ENCODE data around the gene SDF2L1.
A peak's percentile ranks its signal among the peaks of the same experiment; 100 is the strongest.
"Not testable (repeated sequence)": the region's sequence is repeated elsewhere in the genome, so short reads cannot be mapped to it uniquely, and the experiment has no call there.

The SDF2L1 gene, protein sequence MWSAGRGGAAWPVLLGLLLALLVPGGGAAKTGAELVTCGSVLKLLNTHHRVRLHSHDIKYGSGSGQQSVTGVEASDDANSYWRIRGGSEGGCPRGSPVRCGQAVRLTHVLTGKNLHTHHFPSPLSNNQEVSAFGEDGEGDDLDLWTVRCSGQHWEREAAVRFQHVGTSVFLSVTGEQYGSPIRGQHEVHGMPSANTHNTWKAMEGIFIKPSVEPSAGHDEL

DNA sequence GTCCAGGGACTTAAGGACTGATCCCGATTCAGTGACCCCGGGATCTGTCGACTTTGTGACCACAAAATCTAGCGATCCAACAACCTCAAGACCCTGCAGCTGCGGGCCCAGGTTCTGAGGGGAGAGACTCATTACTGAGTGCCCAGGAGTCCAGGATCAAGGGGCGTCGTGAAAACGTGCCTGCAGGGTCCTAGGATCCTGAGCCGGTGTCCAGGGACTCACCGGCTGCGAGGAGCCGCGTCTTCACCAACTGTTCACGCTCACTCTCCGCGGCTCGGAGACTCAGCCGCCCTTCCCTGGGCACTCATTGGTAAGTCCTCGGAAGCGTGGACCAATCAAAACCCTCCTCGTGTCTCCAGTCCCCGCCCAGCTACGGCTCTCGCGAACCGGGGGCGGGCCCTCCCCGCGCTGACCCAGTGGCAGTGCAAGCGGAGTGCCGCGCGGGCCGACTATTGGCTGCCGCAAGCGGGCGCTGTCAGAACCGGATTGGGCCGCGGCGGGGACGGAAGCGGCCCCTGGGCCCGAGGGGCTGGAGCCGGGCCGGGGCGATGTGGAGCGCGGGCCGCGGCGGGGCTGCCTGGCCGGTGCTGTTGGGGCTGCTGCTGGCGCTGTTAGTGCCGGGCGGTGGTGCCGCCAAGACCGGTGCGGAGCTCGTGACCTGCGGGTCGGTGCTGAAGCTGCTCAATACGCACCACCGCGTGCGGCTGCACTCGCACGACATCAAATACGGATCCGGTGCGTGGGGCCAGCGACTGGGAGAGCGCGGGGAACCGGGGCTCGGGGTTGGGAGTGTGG is at the start of gene SDF2L1:
TSS of gene SDF2L1 (plus strand) at position 514 of the 795 bp plus-strand sequence. CDS start at position 549, 35 bp downstream.
- DNase-seq (ENCODE audit: low spot score) = peak; percentile 98

GRCh38 chr22:21592422-21592821 is 49.7 kb upstream of the SDF2L1 start:
- no peak for DNase-seq (ENCODE audit: low spot score)

DNA sequence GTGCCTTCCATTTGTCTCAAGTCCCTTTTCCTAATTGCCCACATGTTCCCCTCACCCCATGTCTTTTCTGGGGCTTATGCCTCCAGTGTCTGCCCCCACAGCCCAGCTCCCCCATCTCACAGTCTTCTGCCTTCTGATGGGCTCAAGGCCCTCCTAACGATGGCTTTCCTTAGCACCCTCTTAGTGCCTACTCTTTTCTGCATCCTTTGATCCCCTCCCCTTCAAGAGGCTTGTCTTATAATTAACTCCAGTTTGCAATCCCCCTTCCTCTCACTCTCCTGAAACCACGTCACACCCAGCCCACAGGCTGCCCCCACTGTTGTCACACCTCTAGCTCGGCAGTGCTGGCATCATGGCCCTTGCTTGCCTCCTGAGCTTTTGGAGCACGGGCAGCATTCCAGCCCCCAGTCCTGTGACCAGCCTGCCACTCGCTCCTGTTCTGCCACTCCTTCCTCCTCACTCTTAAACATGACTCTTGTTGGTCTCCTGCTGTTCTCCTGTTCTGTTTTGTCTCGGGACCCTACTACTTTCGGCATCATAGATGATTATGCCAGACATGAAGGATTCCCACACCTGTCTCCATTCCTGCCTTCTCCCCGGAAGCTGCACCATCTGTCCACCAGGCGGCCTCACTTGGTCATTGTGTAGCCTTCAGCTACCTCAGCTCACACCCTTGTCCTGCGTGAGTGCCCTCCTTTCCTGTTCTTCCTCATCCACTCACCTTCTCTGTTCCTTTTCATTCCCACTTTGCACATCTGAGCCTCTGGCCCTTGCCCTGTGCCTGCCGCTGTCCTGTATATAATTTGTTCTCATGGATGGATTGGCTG is 48.5 kb upstream of the SDF2L1 start:
- DNase-seq (ENCODE audit: low spot score) = peak; percentile 41

GRCh38 chr22:21594865-21595452 is 47.1 kb upstream of the SDF2L1 start:
- DNase-seq (ENCODE audit: low spot score) = no peak

GRCh38 chr22:21596356-21597135 is 45.6 kb upstream of the SDF2L1 start:
- not testable (repeated sequence) for DNase-seq (ENCODE audit: low spot score)

DNA sequence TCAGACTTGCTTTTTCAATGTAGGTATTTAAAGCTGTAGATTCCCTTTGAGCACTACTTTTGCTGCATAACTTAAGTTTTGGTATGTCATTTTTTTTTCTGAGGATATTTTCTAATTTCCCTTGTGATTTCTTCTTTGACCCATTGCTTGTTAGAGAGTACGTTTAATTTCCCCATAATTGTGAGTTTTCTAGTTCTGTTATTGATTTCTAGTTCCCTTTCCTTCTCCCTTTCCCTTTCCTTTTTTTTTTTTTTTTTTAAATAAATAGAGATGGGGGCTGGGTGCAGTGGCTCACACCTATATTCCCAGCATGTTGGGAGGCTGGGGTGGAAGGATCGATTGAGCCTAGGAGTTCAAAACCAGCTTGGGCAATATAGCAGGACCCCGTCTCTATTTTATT is 43.8 kb upstream of the SDF2L1 start:
- DNase-seq (ENCODE audit: low spot score) = no peak

- DNase-seq (ENCODE audit: low spot score) = no peak
Measured at GRCh38 chr22:21599053-21599893, 42.8 kb upstream of the SDF2L1 start.

GRCh38 chr22:21602579-21602978 is 39.5 kb upstream of the SDF2L1 start:
- no peak for DNase-seq (ENCODE audit: low spot score)

GRCh38 chr22:21603973-21604372 is 38.1 kb upstream of the SDF2L1 start:
- no peak for DNase-seq (ENCODE audit: low spot score)

DNA sequence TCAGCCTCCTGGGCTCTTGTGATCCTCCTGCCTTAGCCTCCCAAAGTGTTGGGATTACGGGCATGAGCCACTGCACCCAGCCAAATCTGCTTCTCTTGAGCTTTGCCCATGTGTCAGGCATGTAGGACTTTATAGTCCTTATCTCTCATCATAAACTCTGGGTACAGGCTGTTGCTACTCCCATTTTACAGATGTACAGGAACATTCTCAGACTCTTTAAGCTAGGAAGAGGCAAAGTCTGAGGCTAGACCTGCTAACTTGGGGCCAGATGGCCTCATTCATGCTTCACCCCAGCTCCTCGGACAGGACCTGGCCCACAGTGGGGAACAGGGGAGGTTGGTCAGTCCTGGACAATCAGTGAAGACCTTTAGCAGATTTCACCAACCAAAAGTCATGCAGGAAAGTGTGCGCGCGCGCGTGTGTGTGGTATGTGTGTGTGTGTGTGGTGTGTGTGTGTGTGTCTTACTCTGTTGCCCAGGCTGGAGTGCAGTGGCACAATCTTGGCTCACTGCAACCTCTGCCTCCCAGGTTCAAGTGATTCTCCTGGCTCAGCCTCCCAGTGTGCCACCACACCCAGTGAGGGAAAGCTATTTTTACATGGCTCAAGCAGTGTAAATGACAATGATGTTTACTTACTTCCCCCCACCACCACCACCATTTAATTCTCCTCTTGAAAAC is 36.1 kb upstream of the SDF2L1 start:
- no peak for DNase-seq (ENCODE audit: low spot score)

DNA sequence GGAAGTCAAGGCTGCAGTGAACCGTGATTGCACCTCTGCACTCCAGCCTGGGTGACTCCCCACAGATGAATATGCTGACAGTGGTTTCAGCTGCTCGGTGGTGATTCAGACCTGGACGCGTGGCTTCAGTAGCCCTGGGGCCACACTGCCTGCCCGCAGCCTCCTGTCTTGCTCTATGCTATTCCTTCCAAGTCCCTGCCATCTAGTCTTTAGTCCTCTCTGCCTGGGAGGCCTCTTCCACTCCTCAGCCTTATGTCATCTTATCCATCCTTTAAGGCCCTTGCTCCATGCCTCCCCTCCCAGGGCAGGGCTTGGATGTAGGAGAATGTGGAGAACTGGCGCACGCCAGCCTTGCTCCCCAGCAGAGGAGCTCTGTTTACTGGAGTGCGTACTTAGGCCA is 35.3 kb upstream of the SDF2L1 start:
- no peak for DNase-seq (ENCODE audit: low spot score)

DNA sequence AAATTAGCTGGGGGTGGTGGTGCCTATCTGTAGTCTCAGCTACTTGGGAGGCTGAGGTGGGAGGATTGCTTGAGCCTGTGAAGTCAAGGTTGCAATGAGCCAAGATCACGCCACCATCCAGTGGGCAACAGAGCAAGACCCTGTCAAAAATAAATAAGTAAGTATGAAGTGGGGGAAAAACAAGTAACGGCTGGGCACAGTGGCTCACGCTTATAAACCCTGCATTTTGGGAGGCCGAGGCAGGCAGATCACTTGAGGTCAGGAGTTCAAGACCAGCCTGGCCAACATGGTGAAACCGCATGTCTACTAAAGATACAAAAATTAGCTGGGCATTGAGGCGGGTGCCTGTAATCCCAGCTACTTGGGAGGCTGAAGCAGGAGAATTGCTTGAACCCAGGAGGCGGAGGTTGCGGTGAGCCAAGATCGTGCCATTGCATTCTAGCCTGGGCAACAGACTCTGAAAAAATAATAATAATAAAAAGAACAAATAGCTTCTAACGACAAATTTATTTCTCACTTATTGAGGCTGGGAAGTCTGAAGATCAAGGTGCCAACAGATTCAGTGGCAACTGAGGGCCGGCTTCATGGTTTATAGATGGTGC is 32.4 kb upstream of the SDF2L1 start:
- DNase-seq (ENCODE audit: low spot score) = not testable (repeated sequence)

DNA sequence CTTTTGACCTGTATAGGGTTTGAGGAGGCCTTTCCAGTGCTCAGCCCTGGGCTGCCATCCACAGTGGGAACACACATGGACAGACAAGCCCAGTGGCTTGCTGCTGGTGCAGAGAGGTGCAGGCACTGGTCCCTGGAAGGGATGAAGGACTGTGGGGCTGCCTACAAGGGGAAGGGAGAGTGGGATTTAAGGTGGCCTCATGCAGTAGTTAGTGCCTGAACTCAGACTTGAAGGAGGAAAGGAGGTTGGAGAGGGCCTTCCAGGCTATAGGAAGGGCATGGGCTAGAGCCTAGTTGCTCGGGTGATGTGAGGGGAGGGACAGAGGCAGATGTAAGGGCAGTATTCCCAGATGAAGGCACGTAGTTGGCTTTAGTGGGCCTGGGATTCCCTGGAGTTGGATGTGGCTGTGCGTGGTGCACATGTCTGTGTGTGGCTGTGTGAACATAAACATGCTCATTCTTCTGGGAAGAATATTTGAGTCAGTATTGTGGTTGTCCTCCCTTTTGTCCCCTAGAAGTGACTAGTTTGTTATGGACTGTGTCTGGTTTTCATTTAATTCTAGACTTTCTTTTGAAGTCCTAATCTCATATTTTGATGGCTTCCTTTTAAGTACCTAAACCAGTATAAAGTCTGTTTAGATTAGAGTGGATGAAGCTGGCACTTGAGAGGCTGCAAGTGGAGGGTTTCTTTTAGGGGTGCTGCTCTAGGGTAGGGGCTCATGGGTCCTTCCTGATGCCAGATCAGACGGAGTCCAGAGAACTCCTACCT is 30.7 kb upstream of the SDF2L1 start:
- DNase-seq (ENCODE audit: low spot score) = no peak

DNA sequence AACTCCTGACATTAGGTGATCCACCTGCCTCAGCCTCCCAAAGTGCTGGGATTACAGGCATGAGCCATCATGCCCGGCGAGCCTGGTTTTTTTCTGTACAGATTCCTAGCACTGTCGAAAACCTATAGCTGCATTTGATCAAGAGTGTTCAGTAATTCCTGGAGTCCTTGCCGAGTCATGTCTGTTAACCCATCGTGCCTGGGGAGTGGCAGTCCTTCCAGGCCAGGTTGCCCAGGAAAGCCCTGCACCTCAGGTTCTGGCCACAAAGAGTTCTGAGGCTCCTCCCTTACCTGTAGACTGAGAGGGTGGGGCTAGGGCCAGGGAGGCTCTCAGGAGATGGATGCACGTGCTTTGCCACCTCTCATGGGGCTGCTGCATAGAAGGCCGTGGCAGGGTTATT is 29.2 kb upstream of the SDF2L1 start:
- DNase-seq (ENCODE audit: low spot score) = no peak

GRCh38 chr22:21613553-21614233 is 28.4 kb upstream of the SDF2L1 start:
- DNase-seq (ENCODE audit: low spot score) = no peak

- DNase-seq (ENCODE audit: low spot score) = no peak
Measured at GRCh38 chr22:21615731-21616130, 26.4 kb upstream of the SDF2L1 start.

DNA sequence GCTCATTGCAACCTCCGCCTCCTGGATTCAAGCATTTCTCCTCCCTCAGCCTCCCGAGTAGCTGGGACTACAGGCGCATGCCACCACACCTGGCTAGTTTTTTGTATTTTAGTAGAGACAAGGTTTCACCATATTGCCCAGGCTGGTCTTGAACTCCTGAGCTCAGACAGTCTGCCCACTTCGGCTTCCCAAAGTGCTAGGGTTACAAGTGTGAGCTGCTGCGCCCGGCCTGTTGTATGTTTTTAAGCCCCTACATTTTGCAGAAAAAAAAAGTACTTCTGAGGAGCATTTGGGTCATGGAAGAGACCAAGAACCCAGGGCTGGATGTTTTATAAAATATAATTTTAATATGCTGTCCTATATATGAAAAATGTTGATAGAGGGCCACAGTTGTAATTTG is 24.8 kb upstream of the SDF2L1 start:
- not testable (repeated sequence) for DNase-seq (ENCODE audit: low spot score)

GRCh38 chr22:21621025-21621424 is 21.1 kb upstream of the SDF2L1 start:
- no peak for DNase-seq (ENCODE audit: low spot score)
